BE2C (cell line): Measurements from ENCODE around the gene DOK7.

Experiments used
- DNase-seq: peaks from one replicate; pipeline ENCODE4 v3.0.0-alpha.2; 2020
- H3K27me3 ChIP-seq: fragments of 250-450 bp; sonication (Bioruptor Pico); 2 replicates; pipeline ENCODE4 v1.5.1; 2020; ENCODE audit warnings: mild to moderate bottlenecking
- H3K36me3 ChIP-seq: fragments of 250-450 bp; sonication (Bioruptor Pico); 2 replicates; pipeline ENCODE4 v1.5.1; 2020; ENCODE audit warnings: mild to moderate bottlenecking
- H3K4me1 ChIP-seq: fragments of 250-450 bp; sonication (Bioruptor Pico); 2 replicates; pipeline ENCODE4 v1.5.1; 2020
- H3K4me3 ChIP-seq: 2 replicates; pipeline ENCODE4 v1.5.1; 2011; ENCODE audit warnings: low read depth, low read length
- H3K9me3 ChIP-seq: fragments of 250-450 bp; sonication (Bioruptor Pico); 2 replicates; pipeline ENCODE4 v1.5.1; 2020
- CTCF ChIP-seq: IDR thresholded peaks from 2 replicates; pipeline ENCODE4 v1.5.1; 2012; ENCODE audit warnings: mild to moderate bottlenecking, low read depth, low read length

The DOK7 gene

GRCh38 chr4:3426465-3427133 is 36.5 kb upstream of the DOK7 start:
- H3K4me1 ChIP-seq: no peaks in the 10 kb centered on the region
- no peaks in the 10 kb centered on the region for H3K36me3 ChIP-seq
- no peak for TF ChIP-seq CTCF
- no peak for DNase-seq
- H3K9me3 ChIP-seq: no peaks in the 10 kb centered on the region
- H3K4me3 ChIP-seq: no peak overlapping the region
- H3K27me3 ChIP-seq: no peaks in the 10 kb centered on the region

GRCh38 chr4:3427134-3427476 is 36.0 kb upstream of the DOK7 start:
- Histone ChIP-seq H3K9me3 (no peaks in the 10 kb centered on the region), H3K27me3 (no peaks in the 10 kb centered on the region), H3K36me3 (no peaks in the 10 kb centered on the region), H3K4me3 (no peak overlapping the region), H3K4me1 (no peaks in the 10 kb centered on the region)
- TF ChIP-seq CTCF: no peak
- DNase-seq: no peak

DNA sequence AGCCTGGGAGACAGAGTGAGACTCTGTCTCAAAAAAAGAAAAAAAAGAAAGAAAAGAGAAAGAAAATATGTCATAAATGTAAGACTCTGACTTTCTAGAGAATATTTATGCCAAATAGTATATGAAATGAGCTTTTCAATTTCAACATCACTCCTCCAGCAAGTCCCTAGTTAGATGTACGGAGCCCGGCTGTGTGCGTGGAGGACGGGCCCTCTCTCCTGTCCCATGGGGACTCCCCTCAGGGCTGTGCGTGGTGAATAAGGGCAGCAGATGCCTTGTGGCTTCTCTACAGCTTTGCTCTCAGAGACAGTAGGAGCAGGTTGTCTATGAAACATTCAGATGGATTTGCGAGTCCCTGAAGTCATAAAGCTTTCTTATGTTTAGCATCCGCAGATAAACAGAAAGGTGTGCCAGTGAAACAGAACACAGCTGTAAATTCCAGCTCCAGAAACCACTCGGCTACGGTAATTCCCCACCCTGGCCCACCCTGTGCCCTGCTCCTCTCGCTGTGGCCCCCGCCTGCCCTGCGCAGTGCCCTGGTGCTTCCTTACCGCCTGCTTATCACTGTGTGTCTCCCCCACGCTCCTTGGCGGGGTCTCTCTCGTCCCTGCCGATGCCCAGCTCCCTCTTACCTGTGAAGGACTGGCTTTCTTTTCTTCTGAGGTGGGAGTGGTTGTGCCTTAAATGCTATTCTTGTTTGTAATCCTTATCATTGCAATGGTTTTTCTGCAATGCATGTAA is 35.2 kb upstream of the DOK7 start:
- no peak for TF ChIP-seq CTCF
- Histone ChIP-seq H3K9me3 (no peaks in the 10 kb centered on the region), H3K36me3 (no peaks in the 10 kb centered on the region), H3K4me1 (no peaks in the 10 kb centered on the region), H3K4me3 (no peak overlapping the region), H3K27me3 (no peaks in the 10 kb centered on the region)
- no peak for DNase-seq

DNA sequence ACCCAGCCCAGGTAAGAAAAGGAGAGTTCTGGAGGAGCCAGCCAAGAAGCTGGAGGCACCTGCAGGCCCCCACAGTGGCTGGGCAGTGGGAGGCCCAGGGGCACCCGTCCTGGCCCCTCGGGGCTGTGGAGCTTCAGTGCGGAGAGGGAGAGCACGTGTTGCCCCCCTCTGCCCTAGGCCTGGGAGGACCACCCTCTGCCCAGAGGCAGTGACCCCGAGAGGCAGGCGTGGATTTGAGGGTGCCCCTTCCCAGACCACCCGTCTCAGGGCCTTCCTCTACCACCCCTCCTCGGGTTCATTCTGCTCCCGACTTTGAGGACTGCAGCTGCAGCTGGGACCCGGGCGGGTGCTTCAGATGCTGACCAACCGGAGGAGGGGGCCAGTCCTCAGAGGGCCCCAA is 33.5 kb upstream of the DOK7 start:
- TF ChIP-seq CTCF: no peak
- no peaks in the 10 kb centered on the region for H3K9me3 ChIP-seq
- DNase-seq: no peak

DNA sequence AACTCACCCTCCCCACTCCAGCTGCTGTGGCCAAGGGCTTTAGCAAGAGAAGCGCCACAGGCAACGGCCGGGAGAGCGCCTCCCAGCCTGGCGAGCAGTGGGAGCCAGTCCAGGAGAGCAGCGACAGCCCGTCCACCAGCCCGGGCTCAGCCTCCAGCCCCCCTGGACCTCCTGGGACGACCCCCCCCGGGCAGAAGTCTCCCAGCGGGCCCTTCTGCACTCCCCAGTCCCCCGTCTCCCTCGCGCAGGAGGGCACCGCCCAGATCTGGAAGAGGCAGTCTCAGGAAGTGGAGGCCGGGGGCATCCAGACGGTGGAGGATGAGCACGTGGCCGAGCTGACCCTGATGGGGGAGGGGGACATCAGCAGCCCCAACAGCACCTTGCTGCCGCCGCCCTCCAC is 32.6 kb upstream of the DOK7 start:
- Histone ChIP-seq H3K27me3 (no peaks in the 10 kb centered on the region), H3K36me3 (no peaks in the 10 kb centered on the region), H3K4me3 (no peak overlapping the region), H3K9me3 (no peaks in the 10 kb centered on the region), H3K4me1 (no peaks in the 10 kb centered on the region)
- TF ChIP-seq CTCF: no peak
- no peak for DNase-seq

More for the DNA sequence above, 33.5 kb upstream of the DOK7 start:
- Histone ChIP-seq H3K4me3 (no peak overlapping the region), H3K4me1 (no peaks in the 10 kb centered on the region), H3K27me3 (no peaks in the 10 kb centered on the region), H3K36me3 (no peaks in the 10 kb centered on the region)

GRCh38 chr4:3431446-3431993 is 31.6 kb upstream of the DOK7 start:
- no peak for TF ChIP-seq CTCF

More at GRCh38 chr4:3431446-3431993, 31.6 kb upstream of the DOK7 start:
- Histone ChIP-seq H3K4me1 (no peaks in the 10 kb centered on the region), H3K36me3 (no peaks in the 10 kb centered on the region), H3K4me3 (no peak overlapping the region), H3K9me3 (no peaks in the 10 kb centered on the region), H3K27me3 (no peaks in the 10 kb centered on the region)
- DNase-seq: no peak
